ENCODE data around the gene KCNH4.
"Not testable (repeated sequence)": the region's sequence is repeated elsewhere in the genome, so short reads cannot be mapped to it uniquely, and the experiment has no call there.

Gene KCNH4

GRCh38 chr17:42180922-42181850 lies at the start of gene KCNH4:
Gene KCNH4, minus strand, starts transcription at chr17:42181142. Its CDS starts 197 bp downstream, at chr17:42180945.
- DNase-seq = peak; percentile 72

DNA sequence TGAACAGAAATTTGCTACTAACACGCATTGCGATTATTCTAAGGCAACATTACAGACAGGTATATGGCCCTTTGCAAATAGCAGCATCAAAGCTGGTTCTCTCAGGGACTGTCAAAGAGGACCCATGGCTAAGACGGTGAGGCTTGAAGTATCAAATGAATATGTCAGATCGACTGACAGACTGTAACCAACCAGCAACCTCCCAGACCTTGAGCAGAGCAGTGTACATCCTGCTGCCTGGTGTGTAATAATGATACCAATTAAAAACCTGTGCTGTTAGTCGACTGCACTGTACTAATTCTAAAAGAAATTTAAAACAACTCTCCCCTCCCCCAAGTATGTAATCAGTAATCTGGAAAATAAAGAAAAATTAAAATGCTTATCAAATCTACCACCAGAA lies 49.3 kb upstream of the KCNH4 start:
- DNase-seq = no peak

- DNase-seq = no peak
These were observed 47.1 kb upstream of the KCNH4 start for GRCh38 chr17:42227849-42228700.

GRCh38 chr17:42225646-42226045 lies 44.7 kb upstream of the KCNH4 start:
- no peak for DNase-seq

GRCh38 chr17:42224651-42225050 lies 43.7 kb upstream of the KCNH4 start:
- DNase-seq = no peak

GRCh38 chr17:42221886-42222745 lies 41.2 kb upstream of the KCNH4 start:
- peak; percentile 37 for DNase-seq

DNA sequence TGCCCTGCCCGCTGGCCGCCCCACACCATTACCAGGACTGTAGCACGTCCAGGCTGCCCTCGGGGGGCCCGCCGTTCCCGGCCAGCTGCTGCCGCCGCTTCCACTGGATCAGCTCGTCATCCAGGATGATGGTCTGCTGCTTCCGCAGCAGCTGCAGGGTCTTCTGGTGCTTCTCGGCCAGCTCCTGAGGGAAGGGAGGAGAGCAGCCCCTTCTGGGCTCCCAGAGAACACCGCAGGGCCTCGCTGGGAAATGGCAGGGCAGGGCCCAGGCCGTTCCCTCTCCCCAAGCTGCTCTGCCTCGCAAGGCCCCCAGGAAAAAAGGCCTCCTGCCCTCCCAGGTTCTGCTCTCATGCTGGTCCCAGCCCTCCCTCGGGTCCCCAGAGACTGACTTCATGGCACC lies 38.3 kb upstream of the KCNH4 start:
- not testable (repeated sequence) for DNase-seq

- DNase-seq = no peak
These were observed 33.2 kb upstream of the KCNH4 start for GRCh38 chr17:42214156-42214555.

- DNase-seq = no peak
These were observed 31.4 kb upstream of the KCNH4 start for GRCh38 chr17:42212382-42212781.

DNA sequence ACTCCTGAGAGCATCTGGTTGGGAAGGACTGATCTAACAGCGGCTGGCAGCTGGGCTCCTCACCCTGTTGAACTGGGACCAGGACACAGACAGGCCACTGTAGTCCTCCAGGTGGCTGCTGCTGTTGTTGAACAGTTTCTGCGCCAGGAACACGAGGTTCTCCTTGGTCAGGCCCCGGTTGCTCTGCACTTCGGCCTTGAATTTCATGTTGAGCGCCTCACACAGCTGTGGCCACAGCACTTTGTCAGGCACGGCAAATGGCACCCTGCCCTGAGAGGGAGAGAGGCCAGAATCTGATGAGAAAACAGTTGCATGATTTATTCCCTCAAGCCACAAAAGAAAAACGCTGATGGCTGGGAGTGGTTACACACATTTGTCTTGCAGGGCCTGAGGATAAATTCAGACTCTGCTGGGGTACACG lies 31.0 kb upstream of the KCNH4 start:
- DNase-seq = not testable (repeated sequence)

DNA sequence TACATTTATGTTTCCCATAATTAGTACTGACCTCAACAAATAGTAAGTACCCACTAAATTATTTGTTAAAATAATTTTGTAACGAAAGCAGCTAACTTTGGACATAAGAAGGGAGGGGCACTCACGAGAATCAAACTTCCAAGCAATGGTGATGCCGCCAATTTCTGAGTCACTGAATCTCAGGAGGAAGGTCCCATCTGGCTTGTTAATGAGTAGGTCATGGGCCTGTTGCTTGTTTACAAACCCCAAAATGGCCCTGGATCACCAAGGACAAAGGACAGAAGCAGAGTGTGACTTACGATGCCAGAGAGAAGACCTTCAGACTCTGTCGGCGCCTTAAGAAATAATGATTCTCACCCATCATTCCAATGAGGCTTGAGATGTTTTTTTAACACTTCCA lies 29.1 kb upstream of the KCNH4 start:
- DNase-seq = no peak

DNA sequence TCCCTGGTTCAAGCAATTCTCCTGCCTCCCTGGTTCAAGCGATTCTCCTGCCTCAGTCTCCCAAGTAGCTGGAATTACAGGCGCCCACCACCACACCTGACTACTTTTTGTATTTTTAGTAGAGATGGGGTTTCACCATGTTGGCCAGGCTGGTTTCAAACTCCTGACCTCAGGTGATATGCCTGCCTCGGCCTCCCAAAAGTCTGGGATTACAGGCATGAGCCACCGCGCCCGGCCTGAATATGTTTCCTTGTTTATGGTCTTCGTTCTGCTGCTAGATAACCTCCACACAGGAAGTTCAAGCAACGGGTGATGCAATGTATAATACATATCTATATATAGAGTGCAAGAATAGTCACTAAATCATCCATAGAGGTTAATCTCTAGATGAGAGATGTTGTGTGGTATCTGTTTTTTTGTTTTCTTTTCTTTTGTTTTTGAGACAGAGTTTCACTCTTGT lies 25.2 kb upstream of the KCNH4 start:
- not testable (repeated sequence) for DNase-seq

- DNase-seq = no peak
These were observed 22.4 kb upstream of the KCNH4 start for GRCh38 chr17:42203354-42203753.

- DNase-seq = no peak
These were observed 21.8 kb upstream of the KCNH4 start for GRCh38 chr17:42202696-42203095.

- no peak for DNase-seq
These were observed 21.2 kb upstream of the KCNH4 start for GRCh38 chr17:42202159-42202558.

GRCh38 chr17:42201458-42201772 lies 20.5 kb upstream of the KCNH4 start:
- DNase-seq = no peak

DNA sequence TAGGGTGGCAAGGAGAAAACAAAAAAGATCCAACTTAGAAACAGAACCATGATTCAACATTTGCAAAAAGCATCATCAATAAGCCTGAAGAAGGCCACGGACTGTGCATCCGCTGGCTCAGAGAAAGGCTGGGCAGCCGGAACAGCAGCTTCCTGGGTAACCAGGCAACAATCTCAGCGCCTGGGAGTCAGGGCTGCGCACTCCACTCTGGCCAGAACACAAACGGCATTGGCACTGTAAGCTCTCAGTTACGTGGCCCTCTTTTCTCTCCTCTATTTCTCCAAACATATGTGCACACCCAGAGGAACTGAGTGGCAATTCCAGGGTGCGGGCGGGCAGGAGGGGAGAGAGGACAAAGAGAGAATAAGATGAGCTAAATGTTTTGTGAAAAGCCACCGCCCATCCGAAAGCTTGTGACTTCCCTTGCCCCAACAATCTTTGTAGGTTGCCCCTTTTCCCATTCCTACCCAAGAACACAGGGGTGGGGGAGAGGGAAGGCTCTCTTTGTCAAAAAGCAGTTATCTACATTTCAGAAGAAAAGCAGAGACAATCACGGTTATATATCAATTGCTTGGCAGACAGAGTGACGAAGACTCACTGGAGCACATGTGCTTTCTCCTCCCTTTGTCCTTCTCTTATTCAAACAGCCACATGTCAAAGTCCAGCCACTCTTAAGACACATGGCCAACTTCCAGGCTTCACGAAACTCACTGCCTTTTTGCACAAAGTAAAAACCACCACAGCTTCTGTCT lies 19.9 kb upstream of the KCNH4 start:
- DNase-seq = no peak

DNA sequence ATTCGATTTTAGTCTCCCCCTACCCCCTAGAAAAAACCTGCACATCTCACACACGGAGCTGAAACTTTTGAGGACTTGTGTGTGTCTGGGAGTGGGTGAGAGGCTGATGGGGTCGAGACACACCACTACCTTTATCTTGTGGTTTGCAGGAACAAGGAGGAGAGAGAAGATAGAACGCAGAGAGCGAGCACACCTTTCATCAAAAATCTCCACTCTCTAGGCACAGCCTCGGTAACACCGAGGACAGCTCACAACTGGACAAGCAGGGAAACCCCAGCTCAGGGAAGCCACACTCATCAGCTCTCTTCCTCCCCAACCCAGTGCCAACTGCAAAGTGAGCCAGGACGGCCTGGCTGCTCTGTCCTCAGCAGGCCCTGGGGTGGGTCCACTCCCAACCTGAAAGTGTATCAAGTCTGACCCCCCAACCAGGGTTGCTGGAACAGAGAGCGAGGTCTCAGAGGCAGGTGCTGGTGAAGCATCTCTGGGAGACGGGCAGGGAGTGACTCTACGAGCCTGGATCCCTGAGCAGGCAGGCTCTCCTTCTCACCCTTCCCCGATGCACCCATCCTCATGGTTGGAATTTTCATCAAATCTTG lies 18.6 kb upstream of the KCNH4 start:
- DNase-seq = no peak

- no peak for DNase-seq
These were observed 18.0 kb upstream of the KCNH4 start for GRCh38 chr17:42198897-42199296.

DNA sequence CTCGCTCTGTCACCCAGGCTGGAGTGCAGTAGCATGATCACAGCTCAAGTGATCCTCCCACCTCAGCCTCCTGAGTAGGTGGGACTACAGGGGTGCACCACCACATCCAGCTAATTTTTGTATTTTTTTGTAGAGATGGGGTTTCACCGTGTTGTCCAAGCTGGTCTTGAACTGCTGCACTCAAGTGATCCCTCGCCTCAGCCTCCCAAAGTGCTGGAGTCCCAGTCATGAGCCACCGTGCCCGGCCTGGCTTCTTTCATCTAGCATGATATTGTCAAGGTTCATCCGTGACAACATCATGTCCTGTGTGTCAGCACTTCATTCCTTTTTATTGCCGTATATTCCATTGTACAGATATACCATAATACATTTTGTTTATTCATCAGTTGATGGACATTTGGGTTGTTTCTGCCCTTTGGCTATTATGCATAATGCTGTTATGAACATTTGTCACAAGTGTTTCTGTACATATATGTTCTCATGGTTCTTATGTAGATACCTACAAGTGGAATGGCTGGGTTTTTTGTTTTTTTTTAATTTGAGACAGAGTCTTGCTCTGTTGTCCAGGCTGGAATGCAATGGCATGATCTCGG lies 16.7 kb upstream of the KCNH4 start:
- no peak for DNase-seq
